Measurements from ENCODE around the gene DENND5B. TPM values are rescaled to one million over a fixed set of nuclear protein-coding genes. Genes with fewer than 3 reads are reported as not detected.
A peak's percentile ranks its signal among the peaks of the same experiment; 100 is the strongest.

Gene DENND5B
- total RNA-seq, 1 donor from 2014 or later = 20.0 TPM

GRCh38 chr12:31371256-31371620 is 219.7 kb downstream of the DENND5B start:
- Mint-ChIP-seq H3K9me3 (ENCODE audit: unreplicated experiment) (no peaks in the 10 kb centered on the region), H3K27me3 (ENCODE audit: unreplicated experiment) (peaks cover 7% of the 10 kb centered on the region), H3K27ac (ENCODE audit: unreplicated experiment) (peak overlapping the region; percentile 96), H3K4me3 (ENCODE audit: unreplicated experiment) (peak overlapping the region; percentile 66), H3K36me3 (ENCODE audit: low read depth, unreplicated experiment) (no peaks in the 10 kb centered on the region), H3K4me1 (ENCODE audit: unreplicated experiment) (peaks cover 29% of the 10 kb centered on the region)
- no peak for TF ChIP-seq CTCF (IDR thresholded peaks at IDR 0.05; ENCODE audit: unreplicated experiment)
- no peak for DNase-seq (ENCODE audit: low spot score)

GRCh38 chr12:31370531-31371255 is 220.2 kb downstream of the DENND5B start:
- TF ChIP-seq CTCF (IDR thresholded peaks at IDR 0.05; ENCODE audit: unreplicated experiment) = no peak
- Mint-ChIP-seq H3K27ac (ENCODE audit: unreplicated experiment) (peak overlapping the region; percentile 96), H3K9me3 (ENCODE audit: unreplicated experiment) (no peaks in the 10 kb centered on the region), H3K4me1 (ENCODE audit: unreplicated experiment) (peaks cover 29% of the 10 kb centered on the region), H3K27me3 (ENCODE audit: unreplicated experiment) (peaks cover 7% of the 10 kb centered on the region), H3K4me3 (ENCODE audit: unreplicated experiment) (peak overlapping the region; percentile 71), H3K36me3 (ENCODE audit: low read depth, unreplicated experiment) (no peaks in the 10 kb centered on the region)
- DNase-seq (ENCODE audit: low spot score) = peak; percentile 50

- Mint-ChIP-seq H3K4me1 (ENCODE audit: unreplicated experiment) (peaks cover 29% of the 10 kb centered on the region), H3K27me3 (ENCODE audit: unreplicated experiment) (peaks cover 7% of the 10 kb centered on the region), H3K36me3 (ENCODE audit: low read depth, unreplicated experiment) (no peaks in the 10 kb centered on the region), H3K27ac (ENCODE audit: unreplicated experiment) (peak overlapping the region; percentile 96), H3K4me3 (ENCODE audit: unreplicated experiment) (peak overlapping the region; percentile 71), H3K9me3 (ENCODE audit: unreplicated experiment) (no peaks in the 10 kb centered on the region)
- peak; percentile 30 for DNase-seq (ENCODE audit: low spot score)
- no peak for TF ChIP-seq CTCF (IDR thresholded peaks at IDR 0.05; ENCODE audit: unreplicated experiment)
Measured at GRCh38 chr12:31369712-31370521, 221.0 kb downstream of the DENND5B start.

GRCh38 chr12:31368666-31369361 is 222.1 kb downstream of the DENND5B start:
- no peaks in the 10 kb centered on the region for H3K9me3 Mint-ChIP-seq (ENCODE audit: unreplicated experiment)
- no peak for TF ChIP-seq CTCF (IDR thresholded peaks at IDR 0.05; ENCODE audit: unreplicated experiment)
- H3K4me1 Mint-ChIP-seq (ENCODE audit: unreplicated experiment) = peaks cover 29% of the 10 kb centered on the region
- peak overlapping the region; percentile 71 for H3K4me3 Mint-ChIP-seq (ENCODE audit: unreplicated experiment)
- DNase-seq (ENCODE audit: low spot score) = no peak
- H3K36me3 Mint-ChIP-seq (ENCODE audit: low read depth, unreplicated experiment) = no peaks in the 10 kb centered on the region
- H3K27me3 Mint-ChIP-seq (ENCODE audit: unreplicated experiment) = peaks cover 10% of the 10 kb centered on the region
- peak overlapping the region; percentile 96 for H3K27ac Mint-ChIP-seq (ENCODE audit: unreplicated experiment)

All from endothelial cell (in vitro differentiated cells).